GM12892 (cell line): ENCODE measurements around the gene TAGLN3.

ENCODE experiments used
- DNase-seq: peaks from one replicate; pipeline ENCODE4 v3.0.0; 2011; ENCODE audit not compliant: insufficient read length
- FAIRE-seq: peaks from 2 replicates; lab custom pipeline; 2011; peaks lifted over from hg19 to GRCh38; lab: Jason Lieb, UNC
- POLR2A ChIP-seq: IDR thresholded peaks from 2 replicates; pipeline ENCODE4 v1.6.1; 2011; ENCODE audit warnings: low read depth, low read length, control low read depth
- POLR2AphosphoS5 ChIP-seq: IDR thresholded peaks from 2 replicates; pipeline ENCODE4 v1.6.1; 2011; ENCODE audit warnings: low read depth, low read length, control low read depth
- TAF1 ChIP-seq: IDR thresholded peaks from 2 replicates; pipeline ENCODE4 v1.6.1; 2011; ENCODE audit warnings: low read depth, mild to moderate bottlenecking, control low read depth, low read length, borderline replicate concordance

The TAGLN3 gene

DNA sequence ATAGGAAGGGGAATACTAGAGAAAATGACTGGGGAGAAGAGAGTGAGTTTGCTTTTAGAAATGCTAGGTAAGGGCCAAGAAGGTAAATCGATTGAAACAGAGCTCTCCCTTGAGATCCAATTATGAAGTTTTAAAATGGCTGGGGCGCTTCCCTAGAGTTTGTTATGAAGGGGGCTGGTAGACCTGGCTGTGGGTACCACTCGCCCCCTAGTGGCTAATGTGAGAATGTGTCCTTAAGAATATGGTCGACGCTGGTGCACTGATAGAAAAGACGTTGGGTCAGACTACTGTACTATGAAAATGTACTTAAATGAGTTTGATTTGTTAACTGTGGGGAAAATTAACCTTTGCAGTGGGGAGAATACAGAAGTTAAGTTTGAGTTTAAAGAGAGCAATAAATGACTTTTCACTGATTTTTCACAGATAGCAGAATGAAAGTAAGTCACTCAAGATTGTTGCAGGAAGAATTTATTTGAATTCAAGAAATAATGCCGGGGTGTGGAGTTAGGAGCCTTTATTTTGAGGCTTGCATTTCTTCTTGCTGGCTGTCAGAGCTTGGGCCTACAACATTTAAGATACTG, 45.0 kb downstream of the TAGLN3 start:
- FAIRE-seq (peak; percentile 90), DNase-seq (peak; percentile 13)
- no peak for TF ChIP-seq POLR2AphosphoS5
- TF ChIP-seq TAF1: no peak
- no peak for TF ChIP-seq POLR2A

- DNase-seq: no peak
- TF ChIP-seq POLR2A: no peak
- TF ChIP-seq POLR2AphosphoS5: no peak
- TF ChIP-seq TAF1: no peak
- no peak for FAIRE-seq
Observed at GRCh38 chr3:112046599-112046998, 47.9 kb downstream of the TAGLN3 start.

GRCh38 chr3:112047264-112047663, 48.5 kb downstream of the TAGLN3 start:
- DNase-seq: no peak
- no peak for FAIRE-seq
- no peak for TF ChIP-seq TAF1
- no peak for TF ChIP-seq POLR2AphosphoS5
- TF ChIP-seq POLR2A: no peak

GRCh38 chr3:112048911-112049310, 50.2 kb downstream of the TAGLN3 start:
- no peak for DNase-seq
- TF ChIP-seq POLR2AphosphoS5 (no peak), POLR2A (no peak)
- no peak for FAIRE-seq

GRCh38 chr3:112053229-112053628, 54.5 kb downstream of the TAGLN3 start:
- DNase-seq: no peak
- no peak for TF ChIP-seq TAF1
- TF ChIP-seq POLR2A: no peak
- no peak for TF ChIP-seq POLR2AphosphoS5
- no peak for FAIRE-seq

DNA sequence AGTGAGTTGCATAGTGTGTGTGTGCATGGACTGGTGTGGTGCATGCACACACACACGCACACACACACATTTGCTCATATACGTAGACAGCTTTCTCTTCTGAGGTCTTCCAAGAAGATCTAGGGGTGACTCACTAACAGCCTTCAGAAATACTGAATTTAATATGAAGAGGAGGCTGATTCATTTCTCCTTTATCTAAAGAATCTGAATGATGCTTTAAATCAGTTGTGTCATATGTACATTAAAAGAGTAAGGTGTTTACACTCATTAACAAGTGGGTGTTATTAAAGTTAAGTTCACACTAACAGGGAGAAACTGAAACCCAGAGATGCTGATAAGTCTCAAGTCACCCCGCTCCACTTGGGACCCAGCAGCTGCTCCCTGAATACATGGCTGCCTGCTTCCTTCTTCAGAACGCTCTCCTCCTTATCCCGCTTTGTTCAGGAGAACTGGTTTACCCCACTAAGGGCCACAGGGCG, 57.8 kb downstream of the TAGLN3 start:
- TF ChIP-seq POLR2AphosphoS5 (no peak), TAF1 (no peak), POLR2A (no peak)
- DNase-seq: no peak
- FAIRE-seq: no peak

- DNase-seq (no peak), FAIRE-seq (no peak)
- TF ChIP-seq POLR2A (no peak), TAF1 (no peak), POLR2AphosphoS5 (no peak)
Observed at GRCh38 chr3:112059497-112059896, 60.8 kb downstream of the TAGLN3 start.

GRCh38 chr3:112061152-112061551, 62.4 kb downstream of the TAGLN3 start:
- no peak for DNase-seq
- no peak for FAIRE-seq
- TF ChIP-seq TAF1: no peak
- no peak for TF ChIP-seq POLR2AphosphoS5
- TF ChIP-seq POLR2A: no peak
